Measurements from ENCODE around the gene PTGES. TPM values are rescaled to one million over a fixed set of nuclear protein-coding genes. Genes with fewer than 3 reads are reported as not detected.
"Not testable (repeated sequence)": the region's sequence is repeated elsewhere in the genome, so short reads cannot be mapped to it uniquely, and the experiment has no call there.

PTGES gene
- total RNA-seq, 2 experiments from 2014 or later: not detected

GRCh38 chr9:129751841-129752801, 721 bp downstream of the PTGES start:
- H3K4me3 Mint-ChIP-seq: no peak overlapping the region
- POLR2A ChIA-PET: no interaction called here
- peaks cover 12% of the 10 kb centered on the region for H3K27me3 Mint-ChIP-seq
- H3K36me3 Mint-ChIP-seq (ENCODE audit: low read depth): no peaks in the 10 kb centered on the region
- DNase-seq: no peak
- H3K4me1 Mint-ChIP-seq: peaks cover 10% of the 10 kb centered on the region
- CTCF ChIA-PET: interaction anchor here (0.8 to 1.7 kb wide), 3 partner anchors 14 to 31 kb away, joined by 3 to 6 read pairs (median 3); no protein-coding TSS in a partner anchor
- no peak overlapping the region for H3K27ac Mint-ChIP-seq
- H3K9me3 Mint-ChIP-seq: no peaks in the 10 kb centered on the region

GRCh38 chr9:129750013-129750638, 2.7 kb downstream of the PTGES start:
- Mint-ChIP-seq H3K9me3 (no peaks in the 10 kb centered on the region), H3K27me3 (peaks cover 12% of the 10 kb centered on the region), H3K36me3 (ENCODE audit: low read depth) (no peaks in the 10 kb centered on the region), H3K27ac (no peak overlapping the region), H3K4me3 (no peak overlapping the region), H3K4me1 (peaks cover 7% of the 10 kb centered on the region)
- DNase-seq: no peak
- ChIA-PET POLR2A (interaction anchor here (1.6 kb wide), 1 partner anchor 12 kb away, joined by 3 read pairs; no protein-coding TSS in a partner anchor), CTCF (interaction anchor here (1.2 to 2.2 kb wide), 3 partner anchors 12 to 23 kb away, joined by 3 to 15 read pairs (median 5); no protein-coding TSS in a partner anchor)

- H3K4me1 Mint-ChIP-seq: peaks cover 7% of the 10 kb centered on the region
- POLR2A ChIA-PET: interaction anchor here (1.6 kb wide), 1 partner anchor 12 kb away, joined by 3 read pairs; no protein-coding TSS in a partner anchor
- H3K9me3 Mint-ChIP-seq: no peaks in the 10 kb centered on the region
- no peaks in the 10 kb centered on the region for H3K36me3 Mint-ChIP-seq (ENCODE audit: low read depth)
- no peak overlapping the region for H3K4me3 Mint-ChIP-seq
- no peak overlapping the region for H3K27ac Mint-ChIP-seq
- peaks cover 10% of the 10 kb centered on the region for H3K27me3 Mint-ChIP-seq
- no peak for DNase-seq
- CTCF ChIA-PET: interaction anchor here (0.8 to 2.2 kb wide), 4 partner anchors 12 to 125 kb away, joined by 3 to 15 read pairs (median 4); no protein-coding TSS in a partner anchor
Observed at GRCh38 chr9:129749575-129749974, 3.3 kb downstream of the PTGES start.

- H3K27ac Mint-ChIP-seq; H3K4me3 Mint-ChIP-seq; H3K36me3 Mint-ChIP-seq (ENCODE audit: low read depth); H3K4me1 Mint-ChIP-seq; H3K9me3 Mint-ChIP-seq; DNase-seq: not testable (repeated sequence)
- CTCF ChIA-PET: interaction anchor here (0.8 to 2.2 kb wide), 3 partner anchors 11 to 124 kb away, joined by 3 to 15 read pairs (median 5); no protein-coding TSS in a partner anchor
- peaks cover 11% of the 10 kb centered on the region for H3K27me3 Mint-ChIP-seq
- POLR2A ChIA-PET: interaction anchor here (1.6 kb wide), 1 partner anchor 11 kb away, joined by 3 read pairs; no protein-coding TSS in a partner anchor
Observed at GRCh38 chr9:129749052-129749451, 3.8 kb downstream of the PTGES start.

GRCh38 chr9:129748249-129748648, 4.6 kb downstream of the PTGES start:
- Mint-ChIP-seq H3K27me3 (peaks cover 5% of the 10 kb centered on the region), H3K27ac (no peak overlapping the region), H3K9me3 (no peaks in the 10 kb centered on the region), H3K4me1 (peaks cover 7% of the 10 kb centered on the region), H3K4me3 (no peak overlapping the region), H3K36me3 (ENCODE audit: low read depth) (no peaks in the 10 kb centered on the region)
- CTCF ChIA-PET: no interaction called here
- no peak for DNase-seq
- POLR2A ChIA-PET: no interaction called here

GRCh38 chr9:129746092-129746777, 6.6 kb downstream of the PTGES start:
- ChIA-PET POLR2A (no interaction called here), CTCF (interaction anchor here (1.9 kb wide), 1 partner anchor 8 kb away, joined by 4 read pairs; no protein-coding TSS in a partner anchor)
- Mint-ChIP-seq H3K4me1 (no peaks in the 10 kb centered on the region), H3K36me3 (ENCODE audit: low read depth) (no peaks in the 10 kb centered on the region), H3K27me3 (peaks cover 4% of the 10 kb centered on the region), H3K27ac (no peak overlapping the region), H3K4me3 (no peak overlapping the region), H3K9me3 (no peaks in the 10 kb centered on the region)
- no peak for DNase-seq

GRCh38 chr9:129745200-129745599, 7.6 kb downstream of the PTGES start:
- H3K4me1 Mint-ChIP-seq: no peaks in the 10 kb centered on the region
- H3K9me3 Mint-ChIP-seq: no peaks in the 10 kb centered on the region
- H3K27ac Mint-ChIP-seq: no peak overlapping the region
- ChIA-PET CTCF (interaction anchor here (0.6 kb wide), 1 partner anchor 106 kb away, joined by 3 read pairs; no protein-coding TSS in a partner anchor), POLR2A (no interaction called here)
- no peaks in the 10 kb centered on the region for H3K36me3 Mint-ChIP-seq (ENCODE audit: low read depth)
- no peak overlapping the region for H3K4me3 Mint-ChIP-seq
- H3K27me3 Mint-ChIP-seq: peaks cover 4% of the 10 kb centered on the region
- DNase-seq: no peak

GRCh38 chr9:129740666-129741464, 12.0 kb downstream of the PTGES start:
- no peaks in the 10 kb centered on the region for H3K9me3 Mint-ChIP-seq
- no peak overlapping the region for H3K4me3 Mint-ChIP-seq
- ChIA-PET CTCF (interaction anchor here (5.0 kb wide), 1 partner anchor 14 kb away, joined by 81 read pairs; no protein-coding TSS in a partner anchor), POLR2A (no interaction called here)
- no peak for DNase-seq
- no peaks in the 10 kb centered on the region for H3K36me3 Mint-ChIP-seq (ENCODE audit: low read depth)
- H3K27me3 Mint-ChIP-seq: peaks cover 5% of the 10 kb centered on the region
- H3K4me1 Mint-ChIP-seq: peaks cover 11% of the 10 kb centered on the region
- H3K27ac Mint-ChIP-seq: no peak overlapping the region

- ChIA-PET CTCF (interaction anchor here (5.0 kb wide), 1 partner anchor 13 kb away, joined by 81 read pairs; no protein-coding TSS in a partner anchor), POLR2A (no interaction called here)
- DNase-seq: no peak
- Mint-ChIP-seq H3K36me3 (ENCODE audit: low read depth) (no peaks in the 10 kb centered on the region), H3K27ac (no peak overlapping the region), H3K4me1 (peaks cover 11% of the 10 kb centered on the region), H3K9me3 (no peaks in the 10 kb centered on the region), H3K27me3 (peaks cover 5% of the 10 kb centered on the region), H3K4me3 (no peak overlapping the region)
Observed at GRCh38 chr9:129740174-129740573, 12.7 kb downstream of the PTGES start.

GRCh38 chr9:129739432-129739831, 13.4 kb downstream of the PTGES start:
- H3K27ac Mint-ChIP-seq: no peak overlapping the region
- POLR2A ChIA-PET: no interaction called here
- DNase-seq: no peak
- no peaks in the 10 kb centered on the region for H3K9me3 Mint-ChIP-seq
- H3K36me3 Mint-ChIP-seq (ENCODE audit: low read depth): no peaks in the 10 kb centered on the region
- H3K27me3 Mint-ChIP-seq: peaks cover 5% of the 10 kb centered on the region
- CTCF ChIA-PET: interaction anchor here (1.8 to 5.0 kb wide), 3 partner anchors 12 to 45 kb away, joined by 8 to 81 read pairs (median 47); no protein-coding TSS in a partner anchor
- peaks cover 11% of the 10 kb centered on the region for H3K4me1 Mint-ChIP-seq
- no peak overlapping the region for H3K4me3 Mint-ChIP-seq

- H3K9me3 Mint-ChIP-seq: no peaks in the 10 kb centered on the region
- no peaks in the 10 kb centered on the region for H3K36me3 Mint-ChIP-seq (ENCODE audit: low read depth)
- peak overlapping the region; percentile 55 for H3K27ac Mint-ChIP-seq
- H3K4me3 Mint-ChIP-seq: peak overlapping the region; percentile 53
- peaks cover 11% of the 10 kb centered on the region for H3K4me1 Mint-ChIP-seq
- peak; percentile 88 for DNase-seq
- CTCF ChIA-PET: interaction anchor here (0.6 to 5.0 kb wide), 51 partner anchors 9 to 1475 kb away, joined by 3 to 81 read pairs (median 4); partner anchors contain the start of genes IER5L and PTGES
- POLR2A ChIA-PET: interaction anchor here (0.6 to 2.2 kb wide), 12 partner anchors 9 to 956 kb away, joined by 3 to 8 read pairs (median 3); partner anchors contain the start of genes EXOSC2, NTMT1 and TOR1B
- peaks cover 1% of the 10 kb centered on the region for H3K27me3 Mint-ChIP-seq
Observed at GRCh38 chr9:129737479-129738274, 15.2 kb downstream of the PTGES start.
